ENCODE data around the gene SLC2A1.

Gene SLC2A1

GRCh38 chr1:42971841-42972291 lies 13.2 kb upstream of the SLC2A1 start:
- Histone ChIP-seq H3K36me3 (ENCODE audit: control insufficient read depth, low read length) (no peaks in the 10 kb centered on the region), H3K9me2 (replicated peaks; ENCODE audit: control insufficient read depth, low read length) (no peaks in the 10 kb centered on the region), H3K4me3 (ENCODE audit: low read length) (no peak overlapping the region), H3K4me1 (ENCODE audit: control insufficient read depth, low read length) (no peaks in the 10 kb centered on the region), H3K9me3 (ENCODE audit: control insufficient read depth, insufficient read depth, low read length) (no peaks in the 10 kb centered on the region), H4K20me1 (ENCODE audit: control insufficient read depth, insufficient read depth, low read depth, low read length) (no peaks in the 10 kb centered on the region), H3K4me2 (ENCODE audit: low read length) (no peak overlapping the region), H3K27me3 (ENCODE audit: control insufficient read depth, low read length) (peaks cover 9% of the 10 kb centered on the region), H3F3A (ENCODE audit: control insufficient read depth, insufficient read depth) (no peaks in the 10 kb centered on the region), H3K27ac (ENCODE audit: low read depth, low read length) (no peak overlapping the region), H3K79me2 (ENCODE audit: control insufficient read depth, low read length) (no peaks in the 10 kb centered on the region)
- no peak for TF ChIP-seq EZH2phosphoT487 (IDR thresholded peaks at IDR 0.05; ENCODE audit: borderline replicate concordance, low read length)
- no peak for TF ChIP-seq CTCF (IDR thresholded peaks at IDR 0.05; ENCODE audit: low read depth, low read length, poor library complexity, severe bottlenecking)

GRCh38 chr1:42970143-42970542 lies 11.5 kb upstream of the SLC2A1 start:
- Histone ChIP-seq H3K9me3 (ENCODE audit: control insufficient read depth, insufficient read depth, low read length) (no peaks in the 10 kb centered on the region), H3K27ac (ENCODE audit: low read depth, low read length) (no peak overlapping the region), H3F3A (ENCODE audit: control insufficient read depth, insufficient read depth) (no peaks in the 10 kb centered on the region), H4K20me1 (ENCODE audit: control insufficient read depth, insufficient read depth, low read depth, low read length) (no peaks in the 10 kb centered on the region), H3K27me3 (ENCODE audit: control insufficient read depth, low read length) (peaks cover 7% of the 10 kb centered on the region), H3K4me3 (ENCODE audit: low read length) (no peak overlapping the region), H3K9me2 (replicated peaks; ENCODE audit: control insufficient read depth, low read length) (no peaks in the 10 kb centered on the region), H3K4me1 (ENCODE audit: control insufficient read depth, low read length) (no peaks in the 10 kb centered on the region), H3K79me2 (ENCODE audit: control insufficient read depth, low read length) (no peaks in the 10 kb centered on the region), H3K4me2 (ENCODE audit: low read length) (no peak overlapping the region), H3K36me3 (ENCODE audit: control insufficient read depth, low read length) (no peaks in the 10 kb centered on the region)
- no peak for TF ChIP-seq EZH2phosphoT487 (IDR thresholded peaks at IDR 0.05; ENCODE audit: borderline replicate concordance, low read length)
- TF ChIP-seq CTCF (IDR thresholded peaks at IDR 0.05; ENCODE audit: low read depth, low read length, poor library complexity, severe bottlenecking), result no peak

GRCh38 chr1:42968654-42969053 lies 10.0 kb upstream of the SLC2A1 start:
- peaks cover 7% of the 10 kb centered on the region for H3K27me3 ChIP-seq (ENCODE audit: control insufficient read depth, low read length)
- TF ChIP-seq EZH2phosphoT487 (IDR thresholded peaks at IDR 0.05; ENCODE audit: borderline replicate concordance, low read length) (no peak), CTCF (IDR thresholded peaks at IDR 0.05; ENCODE audit: low read depth, low read length, poor library complexity, severe bottlenecking) (no peak)
- H3K9me2 ChIP-seq (replicated peaks; ENCODE audit: control insufficient read depth, low read length), result no peaks in the 10 kb centered on the region
- H4K20me1 ChIP-seq (ENCODE audit: control insufficient read depth, insufficient read depth, low read depth, low read length), result no peaks in the 10 kb centered on the region
- no peaks in the 10 kb centered on the region for H3K9me3 ChIP-seq (ENCODE audit: control insufficient read depth, insufficient read depth, low read length)
- no peaks in the 10 kb centered on the region for H3F3A ChIP-seq (ENCODE audit: control insufficient read depth, insufficient read depth)
- H3K27ac ChIP-seq (ENCODE audit: low read depth, low read length), result no peak overlapping the region
- no peak overlapping the region for H3K4me2 ChIP-seq (ENCODE audit: low read length)
- no peaks in the 10 kb centered on the region for H3K4me1 ChIP-seq (ENCODE audit: control insufficient read depth, low read length)
- no peaks in the 10 kb centered on the region for H3K79me2 ChIP-seq (ENCODE audit: control insufficient read depth, low read length)
- no peaks in the 10 kb centered on the region for H3K36me3 ChIP-seq (ENCODE audit: control insufficient read depth, low read length)
- H3K4me3 ChIP-seq (ENCODE audit: low read length), result no peak overlapping the region

All from DOHH2 (cell line).